PC-3 (cell line): ENCODE results near the gene SERPING1. TPM values are rescaled to one million over a fixed set of nuclear protein-coding genes. Genes with fewer than 3 reads are reported as not detected.

Source experiments
- ATAC-seq: fragments of 200-7000 bp; cut with Tn5 transposase; 2 replicates; pipeline ENCODE4 v1.9.1; 2020; ENCODE audit warnings: mild to moderate bottlenecking, moderate library complexity
- BruUV-seq: library from RNA; stranded (reverse); fragments of 400-500 nt; replicated peaks from 2 replicates; lab custom pipeline; 2021; lab: Mats Ljungman, UMichigan
- CTCF ChIA-PET: fragments of 300-600 bp; sonication (Branson Sonifier 250); formaldehyde crosslinking; loops from one replicate; lab custom pipeline; 2022; ENCODE audit warnings: antibody characterized with exemption; lab: Charles Lee
- POLR2A ChIA-PET: fragments of 300-600 bp; sonication (Branson Sonifier 250); formaldehyde crosslinking; loops from one replicate; lab custom pipeline; 2022; ENCODE audit warnings: antibody characterized with exemption; ENCODE audit not compliant: unreplicated experiment; lab: Charles Lee
- DNase-seq: peaks from one replicate; pipeline ENCODE4 v3.0.0-alpha.2; 2015
- H2AFZ ChIP-seq: fragments of 300-600 bp; sonication (generic); 2 replicates; pipeline ENCODE4 v1.6.0; 2016; ENCODE audit warnings: antibody characterized with exemption, low read length
- H3F3A ChIP-seq: fragments of 300-600 bp; sonication (generic); one replicate; pipeline ENCODE4 v1.6.0; 2017; ENCODE audit warnings: antibody characterized with exemption, low read length, control low read depth, mild to moderate bottlenecking; ENCODE audit not compliant: unreplicated experiment
- H3K27ac ChIP-seq: fragments of 300-600 bp; sonication (generic); 2 replicates; pipeline ENCODE4 v1.5.1; 2016; ENCODE audit warnings: mild to moderate bottlenecking, low read length
- H3K27me3 ChIP-seq: fragments of 300-600 bp; sonication (generic); 2 replicates; pipeline ENCODE4 v1.6.1; 2016; ENCODE audit warnings: low read length, mixed read lengths
- H3K36me3 ChIP-seq: fragments of 300-600 bp; sonication (generic); 2 replicates; pipeline ENCODE4 v1.6.1; 2016; ENCODE audit warnings: low read depth, mixed run types, low read length, mixed read lengths
- H3K4me1 ChIP-seq: fragments of 300-600 bp; sonication (generic); 2 replicates; pipeline ENCODE4 v1.5.1; 2016; ENCODE audit warnings: low read length; ENCODE audit not compliant: insufficient read depth
- H3K4me2 ChIP-seq: fragments of 300-600 bp; sonication (generic); 2 replicates; pipeline ENCODE4 v1.6.0; 2016; ENCODE audit warnings: low read length
- H3K4me3 ChIP-seq: fragments of 300-600 bp; sonication (generic); 2 replicates; pipeline ENCODE4 v1.5.1; 2016; ENCODE audit warnings: mild to moderate bottlenecking, low read length, mixed read lengths
- H3K79me2 ChIP-seq: fragments of 300-600 bp; sonication (generic); 2 replicates; pipeline ENCODE4 v1.6.1; 2017; ENCODE audit warnings: low read length, mixed read lengths
- H3K9ac ChIP-seq: fragments of 300-600 bp; sonication (generic); 2 replicates; pipeline ENCODE4 v1.6.0; 2016; ENCODE audit warnings: mild to moderate bottlenecking, low read length
- H3K9me2 ChIP-seq: fragments of 300-600 bp; sonication (generic); replicated peaks from 2 replicates; pipeline ENCODE4 v1.6.1; 2016; ENCODE audit warnings: mixed run types, low read length, mixed read lengths
- H3K9me3 ChIP-seq: fragments of 300-600 bp; sonication (generic); 2 replicates; pipeline ENCODE4 v1.6.1; 2016; ENCODE audit warnings: low read length, mixed read lengths
- H4K20me1 ChIP-seq: fragments of 300-600 bp; sonication (generic); 2 replicates; pipeline ENCODE4 v1.6.1; 2016; ENCODE audit warnings: low read length, mixed read lengths
- EZH2 ChIP-seq: fragments of 300-600 bp; sonication (generic); IDR thresholded peaks from one replicate; pipeline ENCODE4 v1.6.1; 2017; ENCODE audit warnings: antibody characterized with exemption, mild to moderate bottlenecking, low read length; ENCODE audit not compliant: unreplicated experiment
- EZH2phosphoT487 ChIP-seq: fragments of 300-600 bp; sonication (generic); IDR thresholded peaks from 2 replicates; pipeline ENCODE4 v1.6.1; 2018; ENCODE audit warnings: mild to moderate bottlenecking, antibody characterized with exemption, low read length, borderline replicate concordance
- intact Hi-C: fragments of 100-400 bp; cut with micrococcal nuclease; formaldehyde crosslinking; loops from 2 replicates; pipeline ENCODE4 v1.9.0; 2023
- total RNA-seq: library from RNA; depleted of rRNA; stranded (reverse); fragments of >200 nt; gene quantifications from 2 replicates; pipeline ENCODE4 v1.2.3, GENCODE V29; 2014
- TF ChIP-seq, protein P1 (sequence below): fragments of 300-600 bp; sonication (generic); conservative IDR thresholded peaks from 2 replicates; pipeline ENCODE4 v1.5.1; 2017; ENCODE audit warnings: antibody characterized with exemption, low read depth, mild to moderate bottlenecking, low read length

The SERPING1 gene
- total RNA-seq, 1 experiment from 2014 or later = not detected

DNA sequence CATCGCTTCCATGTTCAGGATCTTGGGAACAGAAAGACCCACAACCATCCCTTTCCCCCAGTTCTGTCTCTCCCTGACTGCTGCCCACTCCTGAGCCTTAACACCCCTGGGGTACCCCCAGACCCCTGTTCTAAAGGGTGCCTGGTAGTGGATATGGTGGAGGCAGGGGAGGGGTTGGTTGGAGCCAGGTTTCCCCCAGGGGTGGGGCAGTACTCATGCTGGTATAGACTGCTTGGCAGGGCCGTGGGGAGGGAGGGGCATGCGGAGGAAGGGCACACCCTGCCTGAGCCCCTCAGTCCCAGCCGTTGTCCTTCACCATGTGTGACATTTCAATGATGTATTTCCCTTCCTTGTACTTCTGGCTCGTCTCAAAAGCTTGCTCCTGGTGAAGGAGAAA is 48.2 kb downstream of the SERPING1 start:
- TF ChIP-seq EZH2phosphoT487 = no peak
- Histone ChIP-seq H3K4me3 (no peak overlapping the region), H3K9me2 (no peaks in the 10 kb centered on the region), H3K9ac (no peak overlapping the region), H3K4me2 (no peak overlapping the region), H3K4me1 (peaks cover 17% of the 10 kb centered on the region), H2AFZ (no peak overlapping the region), H3K9me3 (no peaks in the 10 kb centered on the region), H3K27ac (no peak overlapping the region), H4K20me1 (no peaks in the 10 kb centered on the region), H3K27me3 (peaks cover 29% of the 10 kb centered on the region), H3F3A (no peaks in the 10 kb centered on the region), H3K79me2 (peaks cover 2% of the 10 kb centered on the region; the same call in 1 of the 2 replicates), H3K36me3 (no peaks in the 10 kb centered on the region)
- no peak for ATAC-seq
- no peak for DNase-seq
- CTCF ChIA-PET = no interaction called here
- intact Hi-C loops = loop anchor here (2.0 kb wide), 1 partner anchor 189 kb away; no protein-coding TSS in a partner anchor
- POLR2A ChIA-PET = no interaction called here
- BruUV-seq = no TSS peak

DNA sequence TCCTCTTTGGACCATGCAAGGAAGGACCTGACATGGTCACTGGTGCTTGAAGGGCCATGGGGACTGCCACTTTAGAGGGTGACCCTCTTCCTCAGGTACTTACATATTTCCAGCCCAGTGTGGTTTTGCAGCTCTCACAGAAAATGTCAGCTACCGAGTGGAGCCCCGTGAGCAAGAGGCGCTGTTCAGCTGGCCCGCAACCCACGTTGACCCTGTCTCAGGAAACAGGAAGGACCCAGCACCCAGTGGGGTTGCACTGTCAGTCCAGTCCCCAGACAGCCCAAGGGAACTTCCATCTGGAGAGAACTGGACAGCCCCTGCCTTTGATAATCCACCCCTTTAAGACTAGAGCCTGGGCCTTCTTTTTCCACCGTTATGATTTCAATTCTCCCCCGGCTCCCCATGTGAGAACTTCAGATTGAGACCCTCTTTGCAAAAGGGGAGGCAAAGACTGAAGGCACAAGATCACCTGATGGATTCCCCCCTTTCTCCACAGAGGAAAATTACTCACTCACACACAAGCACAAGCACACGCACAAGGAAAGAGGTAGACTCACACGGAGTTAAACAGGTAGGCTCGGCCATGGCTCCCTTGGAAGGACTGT is 48.8 kb downstream of the SERPING1 start:
- Histone ChIP-seq H3K4me1 (peaks cover 17% of the 10 kb centered on the region), H4K20me1 (no peaks in the 10 kb centered on the region), H3K9me2 (no peaks in the 10 kb centered on the region), H3K79me2 (no peaks in the 10 kb centered on the region), H3F3A (no peaks in the 10 kb centered on the region), H3K4me2 (no peak overlapping the region), H3K4me3 (no peak overlapping the region), H2AFZ (no peak overlapping the region), H3K27me3 (peaks cover 29% of the 10 kb centered on the region), H3K9me3 (no peaks in the 10 kb centered on the region), H3K27ac (no peak overlapping the region), H3K36me3 (no peaks in the 10 kb centered on the region), H3K9ac (no peak overlapping the region)
- intact Hi-C loops = no loop called here
- no peak for DNase-seq
- CTCF ChIA-PET = no interaction called here
- no peak for TF ChIP-seq EZH2phosphoT487
- TF ChIP-seq, protein P1, sequence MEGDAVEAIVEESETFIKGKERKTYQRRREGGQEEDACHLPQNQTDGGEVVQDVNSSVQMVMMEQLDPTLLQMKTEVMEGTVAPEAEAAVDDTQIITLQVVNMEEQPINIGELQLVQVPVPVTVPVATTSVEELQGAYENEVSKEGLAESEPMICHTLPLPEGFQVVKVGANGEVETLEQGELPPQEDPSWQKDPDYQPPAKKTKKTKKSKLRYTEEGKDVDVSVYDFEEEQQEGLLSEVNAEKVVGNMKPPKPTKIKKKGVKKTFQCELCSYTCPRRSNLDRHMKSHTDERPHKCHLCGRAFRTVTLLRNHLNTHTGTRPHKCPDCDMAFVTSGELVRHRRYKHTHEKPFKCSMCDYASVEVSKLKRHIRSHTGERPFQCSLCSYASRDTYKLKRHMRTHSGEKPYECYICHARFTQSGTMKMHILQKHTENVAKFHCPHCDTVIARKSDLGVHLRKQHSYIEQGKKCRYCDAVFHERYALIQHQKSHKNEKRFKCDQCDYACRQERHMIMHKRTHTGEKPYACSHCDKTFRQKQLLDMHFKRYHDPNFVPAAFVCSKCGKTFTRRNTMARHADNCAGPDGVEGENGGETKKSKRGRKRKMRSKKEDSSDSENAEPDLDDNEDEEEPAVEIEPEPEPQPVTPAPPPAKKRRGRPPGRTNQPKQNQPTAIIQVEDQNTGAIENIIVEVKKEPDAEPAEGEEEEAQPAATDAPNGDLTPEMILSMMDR = no peak
- TF ChIP-seq EZH2 = no peak
- ATAC-seq = no peak
- no TSS peak for BruUV-seq
- POLR2A ChIA-PET = no interaction called here

DNA sequence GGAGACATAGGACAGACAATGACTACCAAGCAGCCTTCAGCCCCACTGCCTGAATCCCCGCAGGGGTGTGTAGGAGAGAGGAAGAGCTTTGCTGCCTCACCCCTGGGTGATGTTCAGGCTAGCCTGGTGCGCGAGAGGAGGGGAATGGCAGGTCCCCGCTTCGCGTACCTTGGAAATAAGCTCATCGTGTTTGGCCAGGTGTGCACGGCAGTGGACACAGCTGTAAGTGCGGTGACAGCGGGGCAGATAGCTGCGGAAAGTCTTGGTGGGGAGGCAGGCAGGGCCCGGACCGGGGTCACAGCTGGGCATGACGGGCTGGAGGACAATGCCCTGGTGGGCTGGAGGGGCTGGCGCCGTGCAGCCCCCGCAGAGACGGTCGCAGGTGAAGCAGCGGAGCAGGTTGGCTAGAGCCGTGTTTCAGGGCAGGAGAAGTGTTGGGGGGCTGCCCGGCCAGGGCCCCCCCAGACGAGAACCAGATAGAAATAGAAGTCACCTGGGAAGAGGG is 49.4 kb downstream of the SERPING1 start:
- Histone ChIP-seq H3K27ac (no peak overlapping the region), H3F3A (no peaks in the 10 kb centered on the region), H2AFZ (no peak overlapping the region), H3K36me3 (no peaks in the 10 kb centered on the region), H3K4me1 (peaks cover 17% of the 10 kb centered on the region), H3K9ac (no peak overlapping the region), H3K79me2 (no peaks in the 10 kb centered on the region), H3K4me3 (no peak overlapping the region), H4K20me1 (no peaks in the 10 kb centered on the region), H3K27me3 (peaks cover 29% of the 10 kb centered on the region), H3K9me3 (no peaks in the 10 kb centered on the region), H3K9me2 (no peaks in the 10 kb centered on the region), H3K4me2 (no peak overlapping the region)
- intact Hi-C loops = no loop called here
- no peak for TF ChIP-seq EZH2phosphoT487
- TF ChIP-seq, protein P1 = no peak
- TF ChIP-seq EZH2 = no peak
- POLR2A ChIA-PET = no interaction called here
- BruUV-seq = no TSS peak
- DNase-seq = no peak
- ATAC-seq = no peak
- CTCF ChIA-PET = no interaction called here
